Activated CD8-positive, alpha-beta memory T cell treated with anti-CD3 and anti-CD28 coated beads for 24 hours (primary cell): ENCODE data around the gene SCNN1B.
"Not testable (repeated sequence)": the region's sequence is repeated elsewhere in the genome, so short reads cannot be mapped to it uniquely, and the experiment has no call there.

Experiments used
- DNase-seq: peaks from one replicate; pipeline ENCODE4 v3.0.0-alpha.2; 2020

The SCNN1B gene

DNA sequence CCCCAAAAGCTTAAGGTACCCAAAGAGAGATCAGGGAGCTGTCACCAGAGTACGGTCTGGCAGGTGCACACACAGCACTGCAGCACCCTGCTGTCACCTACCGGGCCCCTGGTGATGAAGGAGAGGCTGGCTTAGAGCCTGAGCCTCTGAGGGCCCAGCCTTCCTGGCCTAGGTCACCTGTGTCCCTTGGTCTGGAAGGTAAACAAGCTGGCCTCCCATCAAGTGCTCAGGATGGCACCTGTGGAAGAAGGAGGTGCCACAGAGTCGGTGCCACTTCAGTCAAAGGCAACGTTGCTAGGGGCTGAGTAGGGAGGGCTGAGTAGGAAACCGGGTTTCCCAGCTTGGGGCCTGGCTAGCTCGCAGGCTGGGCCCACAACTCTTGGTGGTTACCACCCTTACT lies 80.2 kb downstream of the SCNN1B start:
- no peak for DNase-seq

DNA sequence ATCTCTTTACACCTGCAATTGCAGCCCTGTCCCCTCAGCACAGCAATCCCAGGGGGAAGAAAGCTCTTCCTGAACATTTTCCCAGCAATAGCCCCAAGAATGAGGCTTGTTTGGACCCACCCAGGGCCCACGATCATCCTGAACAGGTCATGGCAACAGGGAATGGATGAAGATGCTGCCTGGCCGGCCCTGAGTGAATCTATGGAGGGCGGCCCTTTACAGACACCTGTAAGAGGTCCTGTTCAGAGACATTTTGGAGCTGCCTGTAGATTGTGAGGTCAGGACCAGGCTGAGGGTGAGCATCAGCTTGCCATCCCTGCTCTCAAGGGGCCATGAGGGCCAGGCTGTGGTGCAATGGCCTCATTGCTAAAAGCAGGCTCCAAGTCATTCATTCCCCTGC lies 81.8 kb downstream of the SCNN1B start:
- DNase-seq, result no peak

DNA sequence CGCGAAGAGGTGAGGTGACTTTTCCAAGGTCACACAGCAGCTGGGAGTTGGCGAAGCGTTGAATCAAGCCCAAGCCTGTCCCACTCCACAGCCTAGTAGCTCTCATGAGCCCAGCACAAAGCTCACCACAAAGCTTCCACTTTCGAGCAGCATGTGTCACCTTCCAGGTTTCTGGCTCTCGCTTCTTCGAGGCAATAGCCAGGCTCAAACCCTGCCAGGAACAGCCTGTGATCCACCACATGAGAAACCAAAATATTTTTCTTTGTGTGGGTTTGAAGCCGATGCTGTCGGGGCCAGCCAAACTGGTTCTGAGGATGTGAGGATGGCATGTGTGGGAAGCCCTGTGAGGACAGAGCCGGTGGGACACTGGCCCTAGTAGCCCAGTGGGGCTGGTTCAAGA lies 82.8 kb downstream of the SCNN1B start:
- no peak for DNase-seq

DNA sequence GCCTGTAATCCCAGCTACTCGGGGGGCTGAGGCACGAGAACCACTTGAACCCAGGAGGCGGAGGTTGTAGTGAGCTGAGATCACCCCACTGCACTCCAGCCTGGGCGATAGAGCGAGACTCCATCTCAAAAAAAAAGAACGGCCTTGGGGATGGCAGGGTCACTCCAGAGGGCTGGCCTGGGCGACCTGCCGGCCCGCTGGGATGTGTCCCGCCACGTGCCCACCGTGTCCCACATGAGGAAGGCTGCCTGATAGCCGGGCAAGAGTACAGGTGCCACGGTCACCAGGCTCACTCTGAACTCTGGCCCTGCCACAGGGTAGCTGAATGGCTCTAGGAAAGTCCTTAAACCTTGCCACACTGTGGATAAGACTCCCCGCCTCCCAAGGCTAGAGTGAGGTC lies 83.3 kb downstream of the SCNN1B start:
- DNase-seq, result no peak

DNA sequence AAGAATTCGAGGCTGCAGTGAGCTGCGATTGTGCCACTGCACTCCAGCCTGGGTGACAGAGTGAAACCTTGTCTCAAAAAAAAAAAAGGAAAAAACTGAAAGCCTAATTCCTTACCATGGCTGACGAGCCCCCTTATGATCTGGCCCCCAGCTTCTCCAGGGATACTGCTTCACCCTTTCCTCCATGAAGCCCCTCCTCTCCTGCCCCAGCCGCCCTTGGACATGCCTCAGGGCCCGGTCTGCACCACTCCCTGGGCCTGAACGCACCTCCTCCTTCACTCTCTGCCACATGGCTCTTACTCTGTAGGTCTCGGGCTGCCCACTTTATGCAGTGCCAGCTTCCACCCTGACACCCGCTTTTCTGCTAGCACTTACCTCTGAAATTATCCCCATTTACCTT lies 85.6 kb downstream of the SCNN1B start:
- DNase-seq, result no peak

DNA sequence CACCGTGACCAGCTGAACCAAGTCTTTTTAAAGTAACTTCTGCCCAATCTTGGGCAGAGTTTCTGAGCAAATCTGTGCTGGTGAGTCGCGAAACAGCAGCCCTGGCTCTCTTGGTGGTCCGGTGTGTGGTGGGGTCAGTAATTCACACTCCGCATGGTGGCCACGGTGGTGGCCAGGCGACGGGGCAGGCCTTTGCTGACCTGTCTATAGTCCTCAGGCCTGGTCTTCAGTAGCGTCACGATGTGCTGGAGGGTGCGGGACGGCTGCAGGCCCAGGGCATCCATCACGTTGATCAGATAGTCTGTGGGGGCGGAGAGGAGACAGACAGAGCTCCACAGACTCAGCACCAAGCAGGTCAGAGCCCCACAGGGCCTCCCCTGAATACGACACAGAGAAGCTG lies 86.7 kb downstream of the SCNN1B start:
- no peak for DNase-seq

DNA sequence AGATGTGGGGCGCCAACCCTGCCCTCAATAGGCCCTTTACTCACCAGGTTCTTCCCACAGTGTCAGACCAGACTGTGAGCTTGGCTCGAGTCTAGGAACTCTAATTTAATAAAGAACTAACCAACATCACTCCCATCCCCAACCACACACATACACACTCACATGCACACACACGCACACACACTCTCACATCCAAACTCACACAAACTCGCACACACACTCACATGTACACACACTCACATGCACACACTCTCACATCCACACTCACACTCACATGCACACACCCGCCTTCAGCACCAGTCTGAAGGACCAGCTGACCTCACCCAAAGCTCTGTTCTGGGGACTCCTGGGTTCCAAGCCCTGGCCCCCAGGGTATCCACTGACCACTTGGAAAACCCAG lies 87.1 kb downstream of the SCNN1B start:
- no peak for DNase-seq

DNA sequence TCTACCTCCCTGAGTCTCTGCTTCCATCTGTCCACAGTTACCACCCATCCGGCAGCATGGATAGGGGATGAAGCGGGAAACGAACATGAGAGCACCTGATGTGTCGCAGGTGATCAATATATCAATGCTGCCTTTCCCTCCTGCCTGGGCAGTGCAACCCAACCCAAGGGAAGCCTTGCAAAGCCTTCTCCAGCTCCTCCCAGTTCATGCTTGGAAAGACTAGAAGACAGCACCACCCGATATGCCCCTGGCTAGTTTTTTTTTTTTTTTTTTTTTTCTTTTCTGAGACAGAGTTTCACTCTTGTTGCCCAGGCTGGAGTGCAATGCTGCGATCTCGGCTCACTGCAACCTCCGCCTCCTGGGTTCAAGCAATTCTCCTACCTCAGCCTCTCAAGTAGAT lies 87.8 kb downstream of the SCNN1B start:
- DNase-seq, result not testable (repeated sequence)

DNA sequence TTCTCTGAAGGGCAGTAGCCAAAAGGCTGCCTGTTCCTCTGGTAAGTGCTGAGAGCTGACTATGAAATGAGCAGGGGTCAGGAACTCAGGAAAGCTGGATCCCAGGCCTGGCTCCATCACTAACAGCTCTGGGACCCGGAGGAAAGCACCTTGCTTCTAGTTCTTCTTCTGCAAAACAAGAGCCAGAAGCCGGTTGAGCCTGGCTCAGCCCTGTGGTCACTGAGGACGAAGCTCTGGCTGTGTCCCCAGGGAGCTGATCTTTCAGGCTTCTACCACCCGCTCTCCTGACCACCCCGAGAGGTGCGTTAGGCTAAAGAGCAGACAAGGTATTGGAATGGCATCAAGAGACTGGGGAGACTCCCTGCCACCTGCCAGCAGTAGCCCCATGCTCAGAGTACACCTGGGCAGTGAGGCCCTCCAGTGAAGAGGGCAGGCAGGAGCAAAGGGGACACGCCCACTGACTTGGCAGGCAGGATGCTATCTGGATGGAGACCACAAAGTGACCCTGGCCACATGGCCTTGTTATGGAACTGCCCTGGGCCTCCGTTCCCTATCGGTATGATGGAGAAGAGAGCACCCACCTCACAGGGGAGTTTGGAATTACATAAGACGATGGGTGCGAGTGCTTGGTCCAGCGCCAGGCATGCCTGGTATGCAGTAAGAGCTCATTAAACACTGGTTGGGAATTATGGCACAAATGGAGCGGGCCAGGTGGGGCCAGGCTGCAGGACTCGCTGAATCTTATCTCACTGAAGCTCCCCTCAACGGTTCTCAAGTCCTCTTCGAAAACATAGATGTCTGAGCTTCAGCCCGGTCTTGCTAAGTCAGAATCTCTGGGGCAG lies 89.5 kb downstream of the SCNN1B start:
- DNase-seq, result no peak

DNA sequence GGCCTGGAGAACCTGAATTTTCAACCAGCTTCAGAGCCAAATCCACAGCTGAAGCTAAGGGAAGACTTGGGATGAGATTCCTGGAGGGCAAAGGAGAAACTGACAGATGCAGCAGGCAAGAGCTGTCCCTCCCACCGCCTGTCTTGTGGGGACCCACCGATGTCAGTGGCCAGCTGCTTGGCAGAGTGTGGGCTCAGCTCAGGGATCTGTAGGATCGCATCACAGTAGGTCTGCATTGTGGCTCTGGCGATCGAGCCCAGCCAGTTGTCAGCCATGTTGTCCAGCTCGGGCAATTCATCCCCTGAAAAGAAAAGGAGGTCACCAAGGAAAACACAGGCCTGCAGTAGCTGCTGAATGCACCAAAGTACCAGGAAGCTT lies 90.1 kb downstream of the SCNN1B start:
- no peak for DNase-seq

DNA sequence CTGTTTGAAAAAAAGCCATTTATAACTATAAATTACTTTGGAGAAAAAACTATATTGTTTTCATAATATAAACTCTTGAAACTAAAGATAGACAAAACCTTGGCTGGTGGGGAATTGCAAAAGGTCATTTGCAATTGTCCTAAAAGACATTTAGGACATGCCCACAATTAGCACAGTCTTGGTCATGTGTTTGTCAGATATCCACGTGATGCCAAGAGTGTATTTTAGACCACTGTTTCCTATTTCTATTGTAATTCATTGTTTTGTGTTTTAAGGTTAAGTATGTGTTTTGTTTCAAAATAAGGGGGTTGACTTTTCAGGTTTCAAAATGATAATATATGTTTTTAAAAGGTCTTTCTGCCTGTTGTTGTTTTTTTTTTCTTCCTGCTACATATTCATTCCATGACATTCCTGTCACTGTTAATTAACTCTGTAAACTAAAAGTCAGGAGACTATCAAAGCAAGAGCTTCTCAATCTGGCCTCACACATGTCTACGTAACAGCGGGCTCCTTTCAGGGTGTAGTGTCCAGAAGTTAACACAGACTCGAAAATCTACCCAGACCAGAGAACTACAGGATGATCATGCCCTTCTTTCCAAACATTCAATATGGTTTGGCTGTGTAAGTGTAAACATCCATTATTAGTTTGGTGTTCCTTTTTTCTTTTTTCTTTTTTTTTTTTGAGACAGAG lies 92.2 kb downstream of the SCNN1B start:
- no peak for DNase-seq

DNA sequence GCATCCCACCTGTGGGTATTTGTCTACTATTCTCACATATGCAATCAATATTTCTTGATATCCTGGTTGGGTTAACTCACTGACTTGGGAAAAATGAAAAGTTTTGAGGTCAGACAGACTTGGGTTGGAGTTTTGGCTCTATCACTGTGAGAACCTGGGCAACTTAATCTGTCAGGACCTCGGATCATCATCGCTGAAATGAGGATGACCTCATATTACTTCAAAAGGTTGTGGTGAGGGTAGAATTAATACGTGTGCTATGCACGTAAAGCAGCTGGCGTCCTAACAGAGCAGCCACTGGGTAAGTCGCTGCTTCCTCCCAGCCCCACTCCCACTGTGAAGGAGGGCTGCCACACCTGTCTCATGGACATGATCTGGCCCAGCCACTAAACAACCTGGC lies 93.6 kb downstream of the SCNN1B start:
- DNase-seq, result no peak

DNA sequence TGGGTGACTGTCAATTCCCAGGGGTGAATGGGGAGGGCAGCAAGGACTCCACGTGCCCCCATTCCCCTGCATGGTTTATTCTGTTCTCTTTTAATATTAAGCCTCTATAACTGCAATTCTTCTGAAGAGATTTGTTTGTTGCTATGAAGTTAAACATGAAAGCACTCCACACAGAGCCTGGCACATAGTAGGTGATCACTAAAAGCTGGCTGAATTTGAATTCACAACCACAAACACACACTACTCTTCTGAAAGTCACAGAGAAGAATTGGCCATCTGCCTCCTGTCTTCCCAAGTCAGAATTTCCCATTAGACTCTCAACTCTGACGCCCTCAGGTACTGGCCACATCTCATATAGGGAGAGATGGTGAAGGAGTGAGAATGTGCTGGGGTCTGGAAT lies 95.4 kb downstream of the SCNN1B start:
- DNase-seq, result no peak

DNA sequence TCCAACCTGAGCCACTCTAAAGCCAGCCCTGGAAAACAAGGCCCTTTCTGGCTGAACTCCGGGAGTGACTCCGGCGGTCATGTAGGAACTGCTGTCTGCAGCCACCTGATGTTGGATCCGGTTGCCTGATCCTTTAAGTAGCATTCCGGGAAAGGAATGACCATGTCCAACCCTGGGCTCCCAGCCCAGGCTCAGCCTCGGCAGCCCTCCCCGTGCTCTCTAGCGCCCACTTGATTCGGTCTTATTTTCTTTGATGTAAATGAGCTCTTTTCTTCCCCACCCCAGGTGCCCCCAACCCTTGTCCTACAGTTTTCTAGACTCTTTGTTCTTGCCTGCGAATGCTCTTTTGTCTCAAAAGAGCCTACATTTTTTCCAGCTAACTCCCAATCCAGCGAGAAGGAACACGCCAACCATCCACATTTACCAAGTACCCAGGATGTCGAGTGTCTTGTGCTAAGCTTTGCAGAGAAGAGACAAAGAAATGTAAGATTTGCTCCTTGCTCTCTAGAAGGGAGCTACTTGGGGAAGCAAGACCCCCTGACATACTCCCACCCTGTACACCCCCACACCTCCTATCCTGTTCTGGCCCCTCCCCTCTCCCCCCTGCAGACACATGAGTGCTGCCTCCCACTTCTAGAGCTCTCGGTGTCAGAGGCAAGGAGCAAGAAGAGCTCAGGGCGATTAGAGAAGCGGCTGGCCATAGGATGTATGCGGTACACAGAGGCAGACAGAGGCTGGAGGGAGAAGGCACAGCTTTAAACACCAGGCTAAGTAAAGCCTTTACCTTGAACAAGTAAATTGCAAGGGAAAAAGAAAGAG lies 97.1 kb downstream of the SCNN1B start:
- DNase-seq, result no peak

DNA sequence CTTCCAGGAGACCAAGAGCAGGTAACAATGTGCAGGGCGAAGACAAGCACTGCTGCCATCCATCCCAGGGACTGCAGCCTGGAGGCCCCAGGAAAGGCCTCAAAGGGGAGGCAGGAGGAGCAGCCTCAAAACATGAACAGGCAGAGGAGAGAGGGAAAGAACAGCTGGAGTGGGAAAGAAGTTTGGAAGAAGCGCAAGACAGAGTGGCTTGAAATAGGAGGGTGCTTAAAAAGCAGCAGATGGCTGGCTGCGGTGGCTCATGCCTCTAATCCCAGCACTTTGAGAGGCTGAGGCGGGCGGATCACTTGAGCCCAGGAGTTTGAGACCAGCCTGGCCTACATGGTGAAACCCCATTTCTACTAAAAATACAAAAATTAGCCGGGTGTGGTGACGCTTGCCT lies 98.3 kb downstream of the SCNN1B start:
- not testable (repeated sequence) for DNase-seq

DNA sequence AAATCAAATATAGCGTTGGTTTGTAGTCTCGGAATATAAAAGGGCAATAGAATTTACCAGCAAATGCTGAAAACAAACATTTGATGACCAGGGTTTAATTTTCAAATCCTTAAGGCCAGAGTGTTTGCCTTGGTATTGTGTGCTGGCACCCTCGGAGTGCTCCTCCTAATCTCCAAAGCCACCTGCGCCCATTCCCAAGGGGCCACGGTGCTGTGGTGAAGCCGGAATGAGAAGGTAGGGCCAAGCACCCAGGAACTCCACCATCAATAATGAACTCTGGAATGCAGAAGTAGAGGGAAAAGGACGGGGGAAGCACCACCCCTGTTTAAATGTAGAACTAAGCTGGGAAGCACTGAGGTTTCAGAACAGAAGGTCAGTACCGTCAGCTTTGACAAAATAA lies 99.0 kb downstream of the SCNN1B start:
- no peak for DNase-seq

DNA sequence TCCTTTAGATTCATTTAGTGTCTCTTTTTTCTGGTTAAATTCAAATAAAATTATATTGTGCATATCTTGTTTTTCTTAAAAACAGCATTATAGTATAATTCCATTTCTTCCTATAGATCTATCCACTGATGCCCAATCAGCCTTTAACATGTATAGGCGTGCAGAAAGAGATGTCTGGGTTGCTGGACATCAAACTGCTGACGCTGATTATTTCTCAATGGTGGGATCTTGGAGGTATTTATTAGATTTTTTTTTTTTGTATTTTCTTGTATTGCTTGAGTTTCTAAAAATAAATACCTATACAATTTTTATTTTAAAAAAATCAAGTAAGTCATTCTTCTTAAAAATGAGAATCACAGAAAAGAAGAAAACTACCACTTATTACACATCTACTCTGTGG lies 100.0 kb downstream of the SCNN1B start:
- no peak for DNase-seq

DNA sequence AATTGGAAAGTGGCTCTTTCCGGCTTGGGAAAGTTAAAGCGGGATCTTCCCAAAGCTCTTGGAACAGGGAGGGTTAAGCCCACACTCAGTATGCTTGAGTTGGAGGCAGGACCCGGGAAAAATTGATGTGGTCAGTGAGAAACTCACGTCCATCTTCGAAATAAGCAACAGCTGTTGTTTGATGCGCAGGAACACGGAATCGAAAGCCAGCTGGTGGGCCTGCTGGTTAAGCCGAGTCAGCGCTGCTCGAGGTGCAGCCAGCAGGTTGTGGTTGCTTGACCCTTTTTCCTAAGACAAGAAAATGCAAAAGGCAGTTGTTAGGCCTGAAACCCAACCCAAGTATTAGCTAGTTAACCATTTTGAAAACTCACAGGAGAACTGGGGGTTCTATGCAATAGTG lies 101.4 kb downstream of the SCNN1B start:
- DNase-seq, result no peak

DNA sequence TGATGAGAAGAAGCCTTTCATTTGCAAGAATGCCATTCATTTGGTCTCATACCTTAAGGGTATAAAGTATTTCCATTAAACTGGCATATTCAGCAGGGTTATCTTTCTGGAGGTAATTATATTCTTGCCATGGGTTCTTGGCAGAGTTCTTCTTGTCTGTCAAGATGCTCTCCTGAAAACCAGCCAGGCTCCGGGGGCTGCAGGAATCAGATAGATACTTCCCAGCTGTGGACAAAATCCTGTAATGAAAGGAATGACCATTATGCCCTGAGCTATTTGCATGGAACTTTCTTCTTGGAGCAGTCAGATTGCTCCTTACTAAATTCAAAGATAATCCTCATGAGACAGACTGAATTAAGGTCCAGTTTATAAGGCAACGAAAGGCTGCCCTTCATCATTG lies 103.9 kb downstream of the SCNN1B start:
- DNase-seq, result no peak

DNA sequence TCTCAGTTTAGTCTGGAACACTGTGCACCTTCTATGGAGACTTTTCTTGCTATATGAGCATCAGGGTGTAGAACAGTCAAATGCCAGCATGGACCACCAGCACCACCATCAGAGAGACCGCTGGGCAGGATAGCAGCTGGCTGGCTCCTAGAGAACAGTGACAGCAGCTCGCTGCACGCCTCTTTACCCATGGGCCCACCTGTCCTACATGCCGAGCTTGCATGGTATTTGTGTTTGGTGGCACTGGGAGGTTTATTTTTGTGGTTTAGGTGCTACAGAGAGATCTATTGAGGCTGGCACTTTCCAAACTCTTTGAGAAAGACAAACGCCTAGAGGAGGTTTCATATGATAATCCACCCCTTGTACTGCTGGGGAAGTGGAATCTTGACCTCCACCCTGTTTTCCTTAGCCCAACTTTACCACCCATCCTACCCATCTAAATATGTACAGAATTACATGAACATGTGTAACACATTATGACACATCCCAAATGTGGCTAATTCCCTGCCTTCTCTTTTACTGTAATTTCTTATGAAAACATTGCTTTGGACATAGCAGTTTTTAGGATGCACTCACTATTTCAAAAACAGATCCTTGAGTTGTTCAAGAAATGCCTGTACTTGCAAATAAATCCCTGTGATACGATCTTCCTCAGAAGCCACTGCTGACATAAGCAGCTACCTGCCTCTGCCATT lies 104.6 kb downstream of the SCNN1B start:
- DNase-seq, result no peak

DNA sequence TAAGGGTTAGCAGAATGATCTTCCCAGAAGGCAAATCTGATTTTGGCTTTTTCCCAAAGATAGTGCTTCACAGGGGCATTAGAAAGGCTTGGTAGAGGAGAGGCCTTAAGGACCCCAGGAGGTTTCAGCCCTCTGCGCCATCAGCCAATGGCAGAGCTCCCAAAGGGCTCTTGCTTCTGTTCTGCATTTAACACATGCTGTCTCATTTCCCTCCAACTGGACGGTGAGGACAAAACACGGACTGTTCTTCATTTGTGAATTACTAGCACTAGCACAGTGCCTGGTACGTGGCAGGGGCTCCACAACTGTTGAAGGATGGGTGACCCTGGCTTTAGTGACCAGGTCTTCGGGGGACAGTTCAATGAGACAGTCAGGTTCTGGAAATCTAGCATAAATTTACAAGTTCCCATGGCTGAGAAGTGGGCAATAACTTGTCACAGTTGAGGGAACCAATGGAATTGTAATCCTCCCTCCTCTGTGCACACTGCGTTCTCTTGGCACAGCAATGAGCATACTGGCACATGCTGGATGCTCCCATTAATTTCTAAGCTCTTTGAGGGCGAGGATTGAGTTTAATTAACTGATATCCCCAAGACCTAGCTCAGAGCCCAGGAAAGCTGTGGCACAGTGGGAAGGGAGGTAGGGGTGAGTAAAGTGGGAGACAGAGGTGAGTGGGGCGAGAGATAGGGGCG lies 105.5 kb downstream of the SCNN1B start:
- no peak for DNase-seq

DNA sequence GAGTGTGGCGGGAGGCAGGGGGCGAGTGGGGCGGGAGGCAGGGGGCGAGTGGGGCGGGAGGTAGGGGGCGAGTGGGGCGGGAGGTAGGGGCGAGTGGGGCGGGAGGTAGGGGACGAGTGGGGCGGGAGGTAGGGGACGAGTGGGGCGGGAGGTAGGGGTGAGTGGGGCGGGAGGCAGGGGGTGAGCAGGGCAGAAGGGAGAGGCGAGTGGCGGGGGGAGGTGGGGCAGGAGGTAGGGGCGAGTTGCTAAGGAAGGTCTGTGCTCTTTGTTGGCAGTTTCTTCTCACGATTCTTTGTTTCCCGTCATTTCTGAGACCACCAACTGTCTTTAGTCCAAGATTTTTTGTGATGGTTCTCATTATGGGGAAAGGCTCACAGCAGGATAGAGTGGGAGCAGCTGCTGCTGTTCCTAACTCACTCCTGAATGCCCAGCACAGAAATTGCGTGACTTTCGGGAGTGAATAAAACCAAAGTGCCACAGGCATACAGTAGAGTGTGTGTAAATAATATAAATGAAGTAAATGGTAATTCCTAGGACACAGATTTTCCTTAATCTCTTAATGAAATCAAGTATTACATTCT lies 106.2 kb downstream of the SCNN1B start:
- DNase-seq, result no peak
